ENCODE data around the gene AQP6.
A peak's percentile ranks its signal among the peaks of the same experiment; 100 is the strongest.

The AQP6 gene

DNA sequence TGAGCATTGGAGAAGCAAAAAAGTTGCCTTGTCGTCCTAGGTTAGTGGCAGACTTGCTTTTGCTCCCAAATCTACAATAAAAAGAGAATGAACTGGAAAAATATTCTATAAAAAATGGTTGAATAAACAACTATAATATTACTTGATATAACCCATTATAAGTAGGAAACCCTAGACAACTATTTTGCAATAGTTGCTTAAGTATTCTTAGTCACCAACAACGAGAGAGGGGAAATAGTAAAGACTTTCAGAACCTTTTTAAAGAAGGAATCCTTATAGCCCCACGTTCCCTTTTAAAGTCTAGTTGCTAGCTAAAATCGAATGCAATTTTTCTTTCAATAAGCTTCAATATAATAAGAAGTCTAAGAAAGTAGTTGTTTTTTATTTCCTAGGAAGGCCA, 17.5 kb downstream of the AQP6 start:
- no peak for DNase-seq (ENCODE audit: low read depth)

DNA sequence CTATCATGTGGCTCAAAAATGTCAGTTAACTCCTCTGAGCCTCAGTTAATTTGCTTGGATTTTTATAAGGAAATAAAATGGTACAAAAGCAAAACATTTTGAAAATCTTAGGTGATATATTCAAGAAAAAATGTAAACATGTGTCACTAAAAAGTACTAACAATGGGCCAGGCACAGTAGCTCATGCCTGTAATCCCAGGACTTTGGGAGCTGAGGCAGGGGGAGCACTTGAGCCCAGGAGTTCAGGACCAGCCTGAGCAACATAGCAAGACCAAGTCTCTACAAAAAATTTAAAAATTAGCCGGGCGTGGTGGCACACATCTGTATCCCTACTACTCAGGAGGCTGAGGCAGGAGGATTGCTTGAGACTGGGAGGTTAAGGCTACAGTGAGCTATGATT, 25.7 kb downstream of the AQP6 start:
- no peak for DNase-seq (ENCODE audit: low read depth)

DNA sequence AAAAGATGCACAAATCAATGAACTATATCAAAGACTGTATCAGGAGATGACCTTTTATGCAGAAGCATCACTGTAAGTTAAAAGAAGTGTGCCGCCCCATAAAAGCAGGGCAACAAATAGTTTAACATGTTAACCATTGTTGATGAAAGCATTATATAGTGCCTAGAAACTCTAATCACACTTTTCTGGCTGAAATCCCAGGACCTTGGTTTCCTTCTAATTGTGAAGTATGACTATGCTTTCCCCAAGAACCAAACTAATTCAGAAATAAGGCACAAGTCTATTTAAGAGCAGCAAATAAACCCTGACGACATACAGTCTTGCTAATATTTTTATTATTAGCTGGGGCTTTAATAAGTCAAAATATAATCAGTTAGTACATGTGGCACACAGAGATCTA, 30.8 kb downstream of the AQP6 start:
- DNase-seq (ENCODE audit: low read depth) = no peak

DNA sequence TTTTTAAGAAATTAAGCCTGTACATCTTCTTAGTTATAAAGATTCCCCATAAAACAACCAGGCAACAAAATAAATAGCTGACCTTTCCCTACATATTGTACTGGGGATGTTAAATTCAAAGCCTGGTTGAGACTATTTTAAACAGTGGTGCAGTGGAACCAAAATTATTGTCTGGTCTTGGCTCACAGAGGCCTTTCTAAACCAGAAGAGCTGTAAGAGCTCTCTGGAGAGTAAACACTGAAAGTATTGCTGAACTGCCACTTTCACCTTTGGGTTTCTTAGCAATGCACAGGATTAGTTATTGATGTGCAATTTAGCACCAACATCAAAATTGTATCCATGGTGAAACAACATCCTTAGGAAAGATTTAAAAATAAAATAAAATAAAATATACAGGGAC, 31.9 kb downstream of the AQP6 start:
- no peak for DNase-seq (ENCODE audit: low read depth)

DNA sequence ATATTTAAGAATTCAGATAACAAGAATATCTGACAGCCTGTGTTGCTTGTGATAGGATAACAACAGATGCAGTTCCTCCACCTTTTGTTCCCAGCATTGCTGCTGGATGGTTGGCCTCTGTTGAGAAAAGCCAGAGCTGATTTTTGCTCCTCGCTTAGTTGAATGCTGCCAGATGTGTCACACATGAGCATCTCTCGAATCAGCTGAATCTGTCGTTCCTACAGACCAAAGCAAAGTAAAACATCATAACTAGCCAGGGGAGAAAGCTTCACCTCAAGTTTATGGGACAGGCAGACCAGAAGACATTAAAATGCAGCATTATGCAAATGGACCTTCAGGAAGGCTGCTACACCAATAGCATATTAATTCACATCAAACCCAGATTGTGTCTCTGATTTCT, 32.4 kb downstream of the AQP6 start:
- DNase-seq (ENCODE audit: low read depth) = no peak

DNA sequence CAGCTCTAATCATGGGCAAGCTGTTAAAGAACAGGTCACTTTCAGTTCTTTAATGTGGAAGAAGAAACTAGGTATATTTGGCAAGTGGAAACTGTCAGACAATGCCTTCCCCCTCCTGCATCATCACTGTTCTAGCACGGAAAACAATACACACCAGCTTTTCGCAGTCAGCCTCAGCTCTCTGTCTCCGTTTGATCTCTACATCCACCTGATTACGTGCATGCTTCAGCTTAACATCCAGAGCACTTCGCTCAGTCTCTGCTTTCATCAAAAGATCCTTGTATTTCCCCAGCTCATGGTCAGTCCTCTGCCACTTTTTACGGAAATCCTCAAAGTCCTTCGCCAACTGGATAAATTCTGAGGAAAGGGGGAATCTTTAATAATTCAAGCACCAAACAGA, 33.5 kb downstream of the AQP6 start:
- no peak for DNase-seq (ENCODE audit: low read depth)

DNA sequence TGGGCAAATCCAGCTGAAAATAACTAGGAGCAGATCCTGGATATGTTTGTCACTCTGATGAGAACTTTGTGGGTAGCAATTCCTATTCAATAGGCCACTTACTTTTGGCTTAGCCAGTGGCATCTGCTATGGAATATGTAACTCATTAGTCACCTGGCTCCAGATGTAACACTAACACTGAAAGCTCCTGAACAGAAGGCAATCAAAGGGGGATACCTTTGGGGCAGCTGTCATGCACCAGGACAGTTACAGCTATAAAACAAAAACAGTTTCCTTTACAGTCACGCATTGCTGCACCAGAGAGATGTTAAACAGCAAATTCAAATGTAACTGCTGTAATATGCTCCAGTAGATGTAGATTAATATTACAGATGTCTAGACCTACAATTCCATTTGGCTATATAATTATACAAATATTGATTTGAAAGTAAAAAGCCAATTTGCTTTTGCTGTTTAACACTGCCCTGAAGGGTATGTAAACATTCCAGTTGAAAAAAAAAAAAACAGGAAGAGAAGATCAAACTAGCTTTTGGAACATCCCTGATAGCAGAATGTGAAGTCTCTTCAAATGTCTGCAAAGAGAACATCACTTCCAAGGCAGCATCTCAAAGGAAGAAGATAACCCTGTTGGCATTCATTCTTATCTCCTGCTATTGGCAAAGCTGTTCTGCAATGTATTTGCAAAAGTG, 34.2 kb downstream of the AQP6 start:
- no peak for DNase-seq (ENCODE audit: low read depth)

DNA sequence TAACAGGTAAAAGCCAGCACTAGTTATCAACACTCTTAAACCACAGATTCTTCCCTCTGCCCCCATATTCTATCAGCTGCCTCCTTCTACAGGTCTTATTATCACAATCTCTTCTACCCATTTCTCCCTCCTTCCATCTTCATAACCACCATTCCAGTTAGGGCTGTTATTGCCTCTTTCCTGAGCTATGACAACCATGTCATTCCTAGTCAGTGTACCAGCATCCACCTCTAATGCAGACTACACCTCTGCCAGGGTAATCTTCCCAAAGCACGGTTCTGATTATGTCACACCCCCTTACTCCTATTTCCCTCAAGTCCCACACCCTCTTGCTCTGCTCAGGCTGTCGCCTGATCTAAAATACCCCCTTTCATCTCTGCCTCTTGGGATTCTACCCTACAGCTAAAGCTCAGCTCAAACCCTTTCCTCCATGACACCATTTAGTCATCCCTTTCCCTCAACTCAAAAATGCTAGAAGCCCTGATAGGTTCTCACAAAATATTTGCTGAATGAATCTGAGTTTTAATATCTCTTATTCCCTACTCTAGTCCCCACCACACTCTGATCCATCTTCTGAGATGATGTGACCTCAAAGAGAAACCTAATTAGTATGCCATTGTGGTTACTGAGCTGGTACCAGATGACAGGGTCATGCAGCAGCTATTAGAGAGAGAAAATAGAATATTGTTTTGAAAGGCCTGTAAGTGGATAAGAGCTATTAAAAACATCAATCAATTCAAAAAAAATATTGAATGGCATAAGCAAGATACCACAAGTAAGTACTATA, 40.8 kb downstream of the AQP6 start:
- no peak for DNase-seq (ENCODE audit: low read depth)

DNA sequence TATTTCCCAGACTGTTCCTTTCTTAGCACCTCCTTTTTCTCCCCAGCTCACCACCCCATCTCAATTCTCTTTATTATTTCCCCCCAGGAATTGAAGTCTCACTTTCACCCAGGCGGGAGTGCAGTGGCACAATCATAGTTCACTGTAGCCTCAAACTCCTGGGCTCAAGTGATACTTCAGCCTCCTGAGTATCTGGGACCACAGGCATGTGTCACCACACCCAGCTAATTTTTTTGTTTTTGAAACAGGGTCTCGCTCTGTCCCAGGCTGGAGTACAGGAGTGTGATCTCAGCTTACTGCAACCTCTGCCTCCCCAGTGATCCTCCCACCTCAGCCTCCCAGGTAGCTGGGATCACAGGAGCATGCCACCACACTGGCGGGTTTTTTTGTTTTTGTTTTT, 41.6 kb downstream of the AQP6 start:
- no peak for DNase-seq (ENCODE audit: low read depth)

DNA sequence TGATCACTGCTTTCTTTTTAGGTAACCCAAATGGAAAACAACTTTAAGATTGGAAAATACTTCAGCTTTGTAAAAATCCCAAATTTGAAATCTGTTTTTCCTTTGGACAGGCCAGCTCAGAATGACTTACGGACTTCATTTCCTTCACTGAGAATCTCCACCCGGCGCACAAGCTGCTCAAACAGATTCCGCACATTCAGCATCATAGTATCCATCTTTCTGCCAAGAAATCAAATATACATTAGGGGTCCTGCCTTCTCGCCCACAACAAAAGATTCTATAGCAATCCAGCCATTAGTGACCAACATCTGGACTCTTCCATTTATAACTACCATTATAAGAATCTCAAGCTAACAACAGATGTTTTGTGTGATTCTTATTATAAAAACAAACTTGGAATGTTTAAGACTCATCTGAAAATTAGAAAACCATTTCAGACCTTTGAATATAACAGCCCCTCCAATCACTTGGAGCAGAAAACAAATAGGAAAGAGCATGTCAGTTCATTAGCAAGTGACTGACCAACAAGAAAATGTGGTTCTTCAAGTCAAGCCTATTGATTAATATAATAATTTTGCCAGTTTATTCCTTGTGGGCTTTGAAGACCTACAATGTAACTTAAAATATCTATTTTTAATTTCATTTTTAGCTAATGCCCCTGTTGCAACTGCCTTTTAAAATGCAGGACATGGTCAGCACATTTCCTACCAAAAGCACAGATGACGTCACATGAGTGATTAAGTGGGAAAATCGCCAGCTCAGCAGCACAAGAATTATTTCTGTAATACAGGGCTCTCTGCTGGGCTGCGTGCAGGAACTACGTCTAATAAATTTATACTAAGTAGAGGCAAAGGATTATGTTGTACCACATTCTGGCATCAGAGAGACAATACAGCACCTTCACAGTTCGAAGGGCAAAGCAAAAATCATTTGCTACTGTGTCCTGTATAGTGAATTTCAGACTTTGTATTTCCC, 44.0 kb downstream of the AQP6 start:
- DNase-seq (ENCODE audit: low read depth) = no peak

DNA sequence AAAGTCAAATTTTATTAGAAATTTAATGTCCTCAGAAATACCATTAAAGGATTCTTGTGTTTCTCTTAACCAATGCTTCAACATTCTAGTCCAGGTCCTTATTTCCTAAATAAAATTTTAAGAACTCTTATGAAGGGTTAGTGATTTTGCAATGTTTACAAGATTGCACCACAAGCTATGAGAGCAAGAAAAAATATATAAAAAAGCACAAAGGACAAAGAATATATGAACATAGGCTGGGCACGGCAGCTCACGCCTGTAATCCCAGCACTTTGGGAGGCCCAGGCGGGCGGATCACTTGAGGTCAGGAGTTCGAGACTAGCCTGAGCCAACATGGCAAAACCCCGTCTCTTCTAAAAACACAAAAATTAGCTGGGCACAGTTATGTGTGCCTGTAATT, 44.9 kb downstream of the AQP6 start:
- DNase-seq (ENCODE audit: low read depth) = no peak

DNA sequence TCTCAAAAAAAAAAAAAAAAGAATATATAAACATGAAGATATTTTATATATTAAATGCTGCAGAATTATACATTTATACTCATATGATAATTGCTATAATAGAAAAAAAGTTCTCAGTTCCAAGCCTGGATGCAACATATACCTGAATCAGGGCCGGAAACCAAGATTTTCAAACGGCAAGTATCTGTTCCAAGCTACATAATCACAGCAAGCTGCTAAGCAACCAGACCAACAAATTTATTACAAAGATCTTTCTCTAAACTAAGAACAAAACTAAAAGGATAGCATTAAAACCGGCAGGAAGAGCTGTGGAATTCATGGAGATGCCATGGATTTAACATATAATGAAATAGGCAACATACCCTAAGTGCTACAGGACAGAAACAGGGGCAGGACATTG, 45.4 kb downstream of the AQP6 start:
- no peak for DNase-seq (ENCODE audit: low read depth)

DNA sequence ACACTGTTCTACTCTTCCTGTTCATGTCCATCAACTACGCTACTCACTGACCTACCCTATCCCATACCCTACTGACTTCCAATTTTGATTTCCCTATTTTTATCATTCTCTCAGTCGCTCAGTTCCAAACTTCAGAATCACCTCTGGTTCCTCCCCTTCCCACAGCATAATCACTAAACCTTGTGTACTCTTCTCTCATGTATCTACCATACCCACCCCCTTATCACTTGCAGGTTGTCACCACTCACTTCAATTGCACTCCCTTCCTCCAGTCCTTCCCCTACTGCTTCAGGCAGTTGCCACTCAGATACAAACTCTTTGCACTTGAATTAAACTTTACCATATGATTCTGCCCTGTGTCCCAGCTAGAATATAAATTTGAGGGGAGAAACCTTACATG, 46.2 kb downstream of the AQP6 start:
- no peak for DNase-seq (ENCODE audit: low read depth)

DNA sequence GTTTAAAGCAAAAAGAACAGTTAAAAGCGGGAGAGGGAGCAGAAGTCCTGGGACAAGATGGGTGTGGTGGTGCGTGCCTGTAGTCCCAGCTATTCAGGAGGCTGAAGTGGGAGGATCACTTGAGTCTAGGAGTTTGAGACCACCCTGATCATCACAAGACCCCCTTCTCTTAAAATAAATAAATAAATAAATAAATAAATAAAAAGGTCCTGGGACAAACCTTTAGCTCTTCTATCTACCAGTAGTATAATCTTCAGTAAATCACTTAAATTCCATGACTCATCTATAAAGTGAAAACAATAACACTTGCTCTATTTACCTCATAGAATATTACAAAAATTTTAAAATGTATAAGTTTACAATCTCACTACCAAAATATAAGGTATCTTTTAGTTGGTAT, 46.8 kb downstream of the AQP6 start:
- no peak for DNase-seq (ENCODE audit: low read depth)

DNA sequence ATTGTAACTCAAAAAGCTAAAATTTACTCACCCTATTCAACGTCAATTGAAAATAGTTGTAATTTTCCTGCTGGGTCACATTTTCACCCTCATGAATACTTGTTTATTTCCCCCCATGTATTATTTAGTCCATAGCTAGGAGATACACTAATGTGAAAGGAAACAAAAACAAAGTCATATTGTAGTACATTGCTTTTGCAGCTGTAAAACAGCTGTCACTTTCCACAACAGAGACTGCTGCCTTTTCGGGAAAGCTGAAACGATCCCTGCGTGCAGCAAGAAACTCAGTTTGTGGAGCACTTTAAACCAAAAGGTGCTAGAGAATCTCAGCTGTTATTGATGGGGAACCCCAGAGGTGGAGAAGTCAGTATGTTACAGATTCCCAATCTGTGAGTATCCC, 48.3 kb downstream of the AQP6 start:
- DNase-seq (ENCODE audit: low read depth) = no peak

DNA sequence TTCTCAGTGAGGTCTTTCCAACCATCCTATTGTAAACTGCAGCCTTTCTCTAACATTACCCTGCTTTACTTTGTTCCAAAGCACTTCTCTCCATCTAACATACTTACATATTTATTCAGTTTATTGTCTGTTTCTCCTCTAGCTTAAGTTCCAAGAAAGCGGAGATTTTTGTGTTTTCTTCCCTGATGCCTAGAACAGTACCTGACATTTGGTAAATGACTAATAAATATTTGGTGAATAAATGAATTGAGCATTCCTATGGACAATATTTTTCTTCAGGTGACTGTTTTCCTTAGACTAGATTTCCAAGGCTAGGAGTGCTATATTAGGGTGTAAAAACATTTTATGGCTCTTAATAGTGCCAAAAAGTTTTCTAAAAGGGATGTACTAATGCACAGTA, 50.2 kb downstream of the AQP6 start:
- DNase-seq (ENCODE audit: low read depth) = no peak

DNA sequence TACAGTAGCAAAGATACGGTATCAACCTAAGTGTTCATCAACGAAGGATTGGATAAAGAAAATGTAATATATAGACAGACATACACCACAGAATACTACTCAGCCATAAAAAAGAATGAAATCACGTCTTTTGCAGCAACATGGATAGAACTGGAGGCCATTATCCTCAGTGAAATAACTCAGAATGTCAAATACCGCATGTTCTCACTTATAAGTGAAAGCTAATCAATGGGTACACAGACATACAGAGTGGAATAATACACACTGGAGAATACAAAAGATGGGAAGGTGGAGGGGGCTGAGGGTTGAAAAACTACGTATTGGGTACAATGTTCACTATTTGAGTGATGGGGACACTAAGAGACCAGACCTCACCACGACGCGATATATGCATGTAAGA, 51.5 kb downstream of the AQP6 start:
- DNase-seq (ENCODE audit: low read depth) = no peak

DNA sequence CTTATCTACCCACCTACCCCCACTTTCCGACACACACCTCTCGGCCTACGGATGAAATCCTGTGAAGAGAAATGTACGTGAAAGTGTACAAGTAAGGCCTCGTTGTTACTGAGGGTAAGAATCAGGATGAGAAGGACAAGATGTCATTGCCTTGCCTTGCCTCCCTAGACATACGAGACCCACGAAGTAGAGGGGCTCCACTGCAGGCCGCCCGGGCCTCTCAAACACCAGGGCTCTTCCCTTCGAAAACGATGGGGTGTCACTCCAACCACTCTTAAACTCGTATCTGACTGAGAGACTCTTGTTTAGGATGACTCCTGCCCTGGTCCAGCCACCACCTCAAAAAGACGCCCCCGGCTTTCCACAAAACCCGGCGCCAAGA, 52.0 kb downstream of the AQP6 start:
- DNase-seq (ENCODE audit: low read depth) = no peak

DNA sequence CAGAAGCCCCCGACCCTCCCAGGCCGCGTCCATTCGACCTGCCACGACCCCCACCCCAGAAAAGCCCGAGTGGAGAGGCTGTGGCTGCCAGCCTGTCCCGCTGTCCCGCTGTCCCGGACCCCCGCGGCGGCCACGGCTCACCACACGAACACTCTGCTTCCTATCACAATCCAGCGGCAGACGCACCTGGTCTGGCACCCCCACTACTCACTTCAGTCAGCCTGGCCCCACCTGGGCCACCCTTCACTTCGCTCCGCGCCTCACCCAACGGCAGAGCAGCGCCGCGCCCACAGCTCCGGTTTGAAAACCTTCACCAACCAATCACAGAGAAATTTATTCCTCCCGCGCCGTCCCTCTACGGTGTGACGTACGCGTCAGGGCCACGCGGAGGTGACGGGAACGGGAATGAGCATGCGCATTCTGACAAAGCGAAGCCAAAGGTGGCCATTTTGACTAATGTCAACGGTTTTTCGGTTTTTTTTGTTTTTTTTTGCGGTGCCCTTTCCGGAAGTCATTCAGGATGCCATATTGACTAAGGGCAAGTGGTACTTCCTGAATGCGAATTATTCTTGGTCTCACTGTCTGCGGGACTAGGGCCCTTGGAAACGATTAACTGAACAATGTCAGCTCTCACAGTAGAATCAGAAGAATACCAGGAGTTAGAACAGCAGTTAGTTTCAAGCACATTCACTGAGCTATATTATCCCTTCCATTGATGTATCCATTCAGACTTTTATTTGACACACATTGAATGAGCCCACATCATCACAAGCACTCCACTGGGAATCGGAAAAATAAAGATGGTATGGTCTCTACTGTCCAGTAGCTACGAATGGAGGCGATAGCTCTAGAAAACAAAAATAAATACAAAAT, 52.7 kb downstream of the AQP6 start, which contains the start of gene RACGAP1:
TSS of gene RACGAP1 (minus strand) at position 308 of the 873 bp plus-strand sequence. CDS start 8,779 bp downstream, outside the sequence.
- DNase-seq (ENCODE audit: low read depth) = peak; percentile 89

DNA sequence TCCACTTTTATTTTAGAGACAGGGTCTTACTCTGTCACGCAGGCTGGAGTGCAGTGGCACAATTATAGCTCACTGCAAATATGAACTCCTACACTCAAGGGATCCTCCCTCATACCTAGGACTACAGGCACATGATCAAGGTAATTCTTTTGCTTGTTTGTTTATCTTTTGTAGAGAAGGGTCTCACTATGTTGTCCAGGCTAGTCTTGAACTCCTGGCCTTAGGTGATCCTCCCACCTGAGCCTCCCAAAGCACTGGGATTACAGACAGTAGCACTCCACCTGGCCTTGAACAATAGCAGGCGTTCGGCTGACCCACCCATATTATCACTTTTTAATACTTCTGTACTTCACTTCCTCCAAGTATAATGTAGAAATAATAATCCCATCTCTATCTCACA, 53.9 kb downstream of the AQP6 start:
- no peak for DNase-seq (ENCODE audit: low read depth)

Data from stimulated activated CD8-positive, alpha-beta memory T cell treated with anti-CD3 and anti-CD28 coated beads, Interleukin-4, amount 100 ng/mL, for 24 hours (primary cell).